RWPE2 (cell line): ENCODE measurements around the gene JUND.

Source experiments
- ATAC-seq: fragments of 200-7000 bp; cut with Tn5 transposase; 3 replicates; pipeline ENCODE4 v1.9.1; 2021; ENCODE audit warnings: low read depth
- DNase-seq: peaks from one replicate; pipeline ENCODE4 v3.0.0-alpha.2; 2020; ENCODE audit warnings: low spot score
- H3K27ac ChIP-seq: fragments of 450-650 bp; 2 replicates; pipeline ENCODE4 v1.5.1; 2017; ENCODE audit warnings: mild to moderate bottlenecking; ENCODE audit not compliant: poor library complexity, severe bottlenecking
- H3K27me3 ChIP-seq: fragments of 250-450 bp; sonication (Bioruptor Pico); 2 replicates; pipeline ENCODE4 v1.5.1; 2021; ENCODE audit warnings: mild to moderate bottlenecking, moderate library complexity; ENCODE audit not compliant: insufficient read depth, poor library complexity, severe bottlenecking
- H3K36me3 ChIP-seq: fragments of 250-450 bp; sonication (Bioruptor Pico); 2 replicates; pipeline ENCODE4 v1.5.1; 2020; ENCODE audit warnings: low read depth, mild to moderate bottlenecking, moderate library complexity
- H3K4me1 ChIP-seq: fragments of 250-450 bp; sonication (Bioruptor Pico); 2 replicates; pipeline ENCODE4 v1.5.1; 2021; ENCODE audit warnings: mild to moderate bottlenecking, moderate library complexity; ENCODE audit not compliant: insufficient read depth, poor library complexity, severe bottlenecking
- H3K4me3 ChIP-seq: fragments of 250-450 bp; sonication (Bioruptor Pico); 2 replicates; pipeline ENCODE4 v1.5.1; 2021; ENCODE audit warnings: mild to moderate bottlenecking, moderate library complexity; ENCODE audit not compliant: severe bottlenecking
- H3K9me3 ChIP-seq: fragments of 250-450 bp; sonication (Bioruptor Pico); 2 replicates; pipeline ENCODE4 v1.5.1; 2021; ENCODE audit warnings: mild to moderate bottlenecking, moderate library complexity; ENCODE audit not compliant: severe bottlenecking
- TF ChIP-seq, protein P1 (sequence below): fragments of 450-650 bp; IDR thresholded peaks from one replicate; pipeline ENCODE4 v1.5.1; 2017; ENCODE audit warnings: mild to moderate bottlenecking, moderate library complexity; ENCODE audit not compliant: poor library complexity, severe bottlenecking

The JUND gene

DNA sequence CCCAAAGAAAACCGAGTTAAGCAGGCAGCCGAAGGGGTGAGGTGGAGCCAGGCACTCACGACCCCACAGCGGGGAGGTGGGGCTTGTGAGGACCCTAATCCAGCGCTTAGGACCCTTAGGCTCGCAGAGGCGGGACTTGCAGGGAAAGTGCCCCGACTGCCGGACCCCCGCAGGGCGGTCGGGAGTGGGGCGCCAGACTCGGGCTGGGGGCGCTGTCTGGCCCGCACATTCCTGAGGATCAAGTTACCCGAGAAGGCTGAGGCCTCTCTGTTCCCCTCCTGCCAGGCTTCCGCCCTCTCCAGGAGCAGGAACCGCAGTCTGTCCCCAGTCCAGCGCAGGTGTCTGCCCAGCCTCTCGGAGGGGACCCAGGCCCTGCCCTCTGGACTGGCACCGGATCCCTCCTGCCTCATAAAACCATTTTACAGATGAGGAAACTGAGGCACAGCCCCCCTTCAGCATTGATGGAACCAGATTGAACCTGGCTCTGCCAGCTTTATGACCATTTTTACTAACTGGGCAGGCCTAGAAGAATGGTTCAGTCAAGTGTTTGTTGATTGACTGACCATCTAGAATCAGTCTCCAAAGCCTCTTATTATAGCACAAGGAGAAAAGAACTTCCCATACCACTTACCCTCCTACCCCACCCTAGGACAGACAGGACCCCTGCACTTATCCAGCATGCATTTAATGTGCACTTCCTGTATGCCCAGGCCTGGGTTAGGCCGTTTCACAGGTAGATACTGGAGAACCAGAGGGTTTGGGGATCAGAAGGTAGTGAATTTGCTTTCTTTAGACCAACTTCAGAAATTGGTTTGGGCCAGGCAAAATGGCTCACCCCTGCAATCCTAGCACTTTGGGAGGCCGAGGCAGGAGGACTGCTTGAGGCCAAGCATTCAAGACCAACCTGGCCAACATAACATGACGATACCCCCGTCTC lies 6.7 kb upstream of the JUND start:
- no peak overlapping the region for H3K27ac ChIP-seq
- TF ChIP-seq, protein P1, sequence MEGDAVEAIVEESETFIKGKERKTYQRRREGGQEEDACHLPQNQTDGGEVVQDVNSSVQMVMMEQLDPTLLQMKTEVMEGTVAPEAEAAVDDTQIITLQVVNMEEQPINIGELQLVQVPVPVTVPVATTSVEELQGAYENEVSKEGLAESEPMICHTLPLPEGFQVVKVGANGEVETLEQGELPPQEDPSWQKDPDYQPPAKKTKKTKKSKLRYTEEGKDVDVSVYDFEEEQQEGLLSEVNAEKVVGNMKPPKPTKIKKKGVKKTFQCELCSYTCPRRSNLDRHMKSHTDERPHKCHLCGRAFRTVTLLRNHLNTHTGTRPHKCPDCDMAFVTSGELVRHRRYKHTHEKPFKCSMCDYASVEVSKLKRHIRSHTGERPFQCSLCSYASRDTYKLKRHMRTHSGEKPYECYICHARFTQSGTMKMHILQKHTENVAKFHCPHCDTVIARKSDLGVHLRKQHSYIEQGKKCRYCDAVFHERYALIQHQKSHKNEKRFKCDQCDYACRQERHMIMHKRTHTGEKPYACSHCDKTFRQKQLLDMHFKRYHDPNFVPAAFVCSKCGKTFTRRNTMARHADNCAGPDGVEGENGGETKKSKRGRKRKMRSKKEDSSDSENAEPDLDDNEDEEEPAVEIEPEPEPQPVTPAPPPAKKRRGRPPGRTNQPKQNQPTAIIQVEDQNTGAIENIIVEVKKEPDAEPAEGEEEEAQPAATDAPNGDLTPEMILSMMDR: no peak

DNA sequence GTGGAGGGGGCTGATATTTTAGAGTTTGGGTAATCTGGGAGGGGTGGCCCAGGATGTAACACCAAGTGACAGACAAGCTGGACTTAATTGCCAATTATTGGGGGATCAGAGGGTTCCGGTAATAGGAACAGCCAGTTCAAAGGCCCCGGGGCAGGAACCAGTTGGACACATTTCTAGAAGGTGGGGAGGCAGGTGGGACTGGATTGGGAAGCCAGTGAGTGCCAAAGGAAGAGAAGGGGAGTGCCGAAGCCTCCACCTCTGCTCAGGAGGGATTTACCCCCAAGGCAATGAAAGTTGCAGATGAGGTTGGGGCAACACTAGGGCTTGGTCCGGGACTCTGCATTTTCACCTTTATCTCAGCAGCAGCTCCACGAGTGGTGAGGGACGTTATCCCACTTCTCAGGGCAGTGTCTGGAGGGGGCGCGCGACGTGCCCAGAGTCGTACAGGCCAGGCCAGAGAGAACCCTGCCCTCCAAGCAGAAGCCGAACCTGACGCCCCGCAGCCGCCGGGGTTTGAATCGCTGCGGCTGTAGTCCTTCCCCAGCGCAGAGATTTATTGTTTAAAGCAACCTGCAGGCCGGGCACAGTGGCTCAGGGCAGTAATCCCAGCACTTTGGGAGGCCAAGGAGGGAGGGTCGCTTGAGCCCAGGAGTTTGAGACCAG lies 5.7 kb upstream of the JUND start:
- no peaks in the 10 kb centered on the region for H3K9me3 ChIP-seq
- H3K4me3 ChIP-seq: no peak overlapping the region
- H3K4me1 ChIP-seq: peaks cover 7% of the 10 kb centered on the region
- ATAC-seq (no peak), DNase-seq (no peak)
- no peaks in the 10 kb centered on the region for H3K27me3 ChIP-seq
- H3K27ac ChIP-seq: no peak overlapping the region
- H3K36me3 ChIP-seq: no peaks in the 10 kb centered on the region
- TF ChIP-seq, protein P1: no peak

More for the DNA sequence above, 6.7 kb upstream of the JUND start:
- H3K4me3 ChIP-seq: no peak overlapping the region
- ATAC-seq: no peak
- no peaks in the 10 kb centered on the region for H3K27me3 ChIP-seq
- no peaks in the 10 kb centered on the region for H3K36me3 ChIP-seq
- no peak for DNase-seq
- H3K4me1 ChIP-seq: peaks cover 3% of the 10 kb centered on the region
- H3K9me3 ChIP-seq: no peaks in the 10 kb centered on the region

DNA sequence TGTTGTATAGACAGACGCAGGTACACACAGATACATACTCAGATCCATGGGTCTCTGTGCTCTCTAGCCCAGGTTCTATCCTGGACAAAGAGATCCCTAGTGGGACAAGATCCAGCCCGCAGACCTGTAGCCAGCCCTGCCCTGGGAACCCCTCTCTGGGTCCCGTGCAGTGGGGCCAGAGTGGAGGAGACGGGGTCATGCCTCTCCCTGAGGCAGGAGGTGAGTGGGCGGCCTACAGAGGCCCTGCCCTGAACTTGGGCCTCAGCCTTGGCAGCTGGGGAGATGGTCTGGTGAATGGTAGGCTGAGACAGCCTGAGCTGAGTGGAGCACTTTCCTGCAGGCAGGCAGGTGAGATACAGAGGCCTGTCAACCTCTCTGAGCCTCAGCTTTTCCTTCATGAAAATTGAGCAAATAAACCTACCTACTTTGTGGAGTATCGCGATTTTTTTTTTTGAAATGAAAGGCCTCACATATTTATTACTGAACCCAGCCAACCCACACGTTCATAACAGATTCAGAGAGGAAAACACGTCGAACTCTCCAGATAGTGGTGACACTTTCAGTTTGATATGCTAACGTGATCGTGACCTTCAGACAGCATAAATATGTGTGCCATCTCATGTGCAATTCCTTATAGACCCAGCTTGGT lies 3.4 kb upstream of the JUND start:
- H3K9me3 ChIP-seq: no peaks in the 10 kb centered on the region
- H3K36me3 ChIP-seq: no peaks in the 10 kb centered on the region
- peaks cover 7% of the 10 kb centered on the region for H3K4me1 ChIP-seq
- ATAC-seq (no peak), DNase-seq (no peak)
- no peak overlapping the region for H3K27ac ChIP-seq
- no peak overlapping the region for H3K4me3 ChIP-seq
- TF ChIP-seq, protein P1: no peak
- H3K27me3 ChIP-seq: no peaks in the 10 kb centered on the region

DNA sequence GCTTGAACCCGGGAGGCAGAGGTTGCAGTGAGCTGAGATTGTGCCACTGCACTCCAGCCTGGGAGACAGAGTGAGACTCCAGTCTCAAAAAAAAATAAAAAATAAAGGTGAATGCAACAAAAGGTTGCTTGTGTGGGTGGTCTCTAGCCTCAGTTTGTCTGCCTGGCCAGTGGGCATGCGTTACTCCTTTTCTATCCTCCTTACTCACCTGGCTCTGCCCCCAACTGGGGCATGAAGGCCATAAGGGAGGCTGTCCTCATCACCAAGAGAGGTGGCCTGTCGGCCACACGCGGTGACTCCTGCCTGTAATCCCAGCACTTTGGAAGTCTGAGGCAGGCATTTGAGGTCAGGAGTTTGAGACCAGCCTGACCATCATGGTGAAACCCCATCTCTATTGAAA lies 1.9 kb upstream of the JUND start:
- H3K9me3 ChIP-seq: no peaks in the 10 kb centered on the region
- H3K27ac ChIP-seq: peak overlapping the region; percentile 95
- ATAC-seq (no peak), DNase-seq (no peak)
- TF ChIP-seq, protein P1: no peak
- no peaks in the 10 kb centered on the region for H3K27me3 ChIP-seq
- peaks cover 7% of the 10 kb centered on the region for H3K4me1 ChIP-seq
- H3K36me3 ChIP-seq: peaks cover 8% of the 10 kb centered on the region
- H3K4me3 ChIP-seq: no peak overlapping the region
